Right forelimb (tissue), 1 donor: Measurements from ENCODE around the gene OR5A2.
"Not testable (repeated sequence)": the region's sequence is repeated elsewhere in the genome, so short reads cannot be mapped to it uniquely, and the experiment has no call there.

ENCODE experiments used
- DNase-seq: peaks from one replicate; pipeline ENCODE4 v3.0.0-alpha.2; 2018

Gene OR5A2

GRCh38 chr11:59380263-59381059 lies 45.8 kb downstream of the OR5A2 start:
- DNase-seq: no peak

- DNase-seq: not testable (repeated sequence)
Measured at GRCh38 chr11:59372324-59372723, 53.9 kb downstream of the OR5A2 start.

GRCh38 chr11:59368238-59369022 lies 57.8 kb downstream of the OR5A2 start:
- no peak for DNase-seq
